ENCODE results near the gene NRN1. TPM values are rescaled to one million over a fixed set of nuclear protein-coding genes. Genes with fewer than 3 reads are reported as not detected.

Gene NRN1
- total and polyA plus RNA-seq, 10 of the 15 experiments (the other 5 are each of a cell fraction or from before 2014, with no cell fraction given): 0.13 to 22.6 (median 0.23) TPM; not detected in 1

- H3K79me2 ChIP-seq (ENCODE audit: control insufficient read depth, insufficient read depth, low read length): no peaks in the 10 kb centered on the region
- intact Hi-C loops (cut with micrococcal nuclease; ENCODE audit: unreplicated experiment): no loop called here
- ATAC-seq (no peak), DNase-seq (ENCODE audit: low read depth, low spot score) (no peak), FAIRE-seq (no peak)
- no peaks in the 10 kb centered on the region for H4K20me1 ChIP-seq (ENCODE audit: control insufficient read depth, insufficient read depth)
- TF ChIP-seq BCL11A (IDR thresholded peaks at IDR 0.05; ENCODE audit: low read depth, low read length) (no peak), HDAC6 (IDR thresholded peaks at IDR 0.05; ENCODE audit: unreplicated experiment) (no peak), EP300 (IDR thresholded peaks at IDR 0.05; ENCODE audit: borderline replicate concordance in 1 of 2, control insufficient read depth in 1 of 2, low read depth in 2 of 2, low read length in 2 of 2) (no peak), ZNF592 (IDR thresholded peaks at IDR 0.05) (no peak), SREBF2 (IDR thresholded peaks at IDR 0.05; ENCODE audit: low read length) (no peak), NFXL1 (IDR thresholded peaks at IDR 0.05; ENCODE audit: borderline replicate concordance) (no peak)
- no peak overlapping the region for H3K9ac ChIP-seq (ENCODE audit: control insufficient read depth, insufficient read depth, low read length)
- BruUV-seq (replicated peaks): no TSS peak
- ChIA-PET POLR2A (no interaction called here), CTCF (interaction anchor here (0.6 kb wide), 2 partner anchors 147 to 519 kb away, joined by 3 to 4 read pairs; no protein-coding TSS in a partner anchor), RAD21 (ENCODE audit: unreplicated experiment) (no interaction called here), SMC1A (ENCODE audit: uncharacterized antibody, unreplicated experiment) (interaction anchor here (1.1 kb wide), 1 partner anchor 483 kb away, joined by 3 read pairs; no protein-coding TSS in a partner anchor)
- in situ Hi-C loops (cut with MboI): no loop called here
- H3K9me3 ChIP-seq (replicated peaks; ENCODE audit: control insufficient read depth, insufficient read depth, low read length): no peaks in the 10 kb centered on the region
- no peaks in the 10 kb centered on the region for H3K36me3 ChIP-seq (ENCODE audit: control insufficient read depth in 2 of 2, insufficient read depth in 2 of 2, low read length in 1 of 2)
- no peak overlapping the region for H3K4me3 ChIP-seq
- H3K27me3 ChIP-seq (replicated peaks in 1 of 2; ENCODE audit: control insufficient read depth in 2 of 2, insufficient read depth in 2 of 2, low read length in 1 of 2): no peaks in the 10 kb centered on the region; a peak in 1 of 4 replicates
- H3K27ac ChIP-seq (ENCODE audit: control insufficient read depth, insufficient read depth): no peak overlapping the region
- 38% methylated on average over 7 of the region's 7 CpGs for WGBS (ENCODE audit: insufficient coverage, insufficient replicate concordance, low lambda C conversion rate, missing lambda C conversion rate)
- no peak overlapping the region for H3K4me2 ChIP-seq (ENCODE audit: control insufficient read depth, insufficient read depth)
- H2AFZ ChIP-seq (ENCODE audit: control insufficient read depth, low read depth, low read length): no peak overlapping the region
- no peaks in the 10 kb centered on the region for H3K4me1 ChIP-seq (ENCODE audit: control insufficient read depth, insufficient read depth, low read length)
Observed at GRCh38 chr6:5984150-5985089, 22.3 kb downstream of the NRN1 start.
